Transverse colon (tissue), 4 donors: ENCODE results near the gene SLC51A. TPM values are rescaled to one million over a fixed set of nuclear protein-coding genes. Genes with fewer than 3 reads are reported as not detected.

Source experiments
- DNase-seq: peaks from one replicate; pipeline ENCODE4 v3.0.0-alpha.2; 2019
- H3K27ac ChIP-seq, 4 donors: fragments of 200-600 bp; sonication (generic); 2 replicates each; pipeline ENCODE4 v1.5.1; 2016 to 2018; ENCODE audit warnings: inconsistent platforms in 4 of 4
- H3K27me3 ChIP-seq: fragments of 200-600 bp; sonication (generic); 2 replicates; pipeline ENCODE4 v1.5.1; 2017; ENCODE audit warnings: inconsistent platforms
- H3K36me3 ChIP-seq, 4 donors: fragments of 200-600 bp; sonication (generic); 2 replicates each; pipeline ENCODE4 v1.5.1; 2017 to 2019; ENCODE audit warnings: inconsistent platforms in 4 of 4
- H3K4me1 ChIP-seq, 4 donors: fragments of 200-600 bp; sonication (generic); 2 replicates each; pipeline ENCODE4 v1.5.1; 2017 to 2020; ENCODE audit warnings: inconsistent platforms in 4 of 4
- H3K4me3 ChIP-seq, 4 donors: fragments of 200-600 bp; sonication (generic); 1 replicate in 1 of 4; 2 replicates in 3 of 4; pipeline versions ENCODE4 v1.5.1 to v1.6.1; 2017 to 2019; ENCODE audit warnings: inconsistent platforms in 4 of 4
- H3K9me3 ChIP-seq, 2 donors: fragments of 200-600 bp; sonication (generic); 2 replicates each; pipeline ENCODE4 v1.5.1; 2017 to 2019; ENCODE audit warnings: inconsistent platforms in 2 of 2
- EP300 ChIP-seq: sonication (generic); formaldehyde crosslinking; IDR thresholded peaks from one replicate; pipeline ENCODE4 v1.6.1; 2017; ENCODE audit warnings: antibody characterized with exemption, low read depth
- POLR2A ChIP-seq: fragments of 450-650 bp; IDR thresholded peaks from one replicate; pipeline ENCODE4 v1.6.1; 2016; ENCODE audit warnings: antibody characterized with exemption, mild to moderate bottlenecking, moderate library complexity
- POLR2AphosphoS5 ChIP-seq, 3 donors: sonication (generic); formaldehyde crosslinking; IDR thresholded peaks; one replicate each; pipeline ENCODE4 v1.6.1; 2016; ENCODE audit warnings: antibody characterized with exemption in 3 of 3
- WGBS, 2 donors: methylation state at CpG; one replicate each; pipeline ENCODE4 v1.1.5; 2018; ENCODE audit warnings: low coverage in 1 of 2; 5-methylcytosine and 5-hydroxymethylcytosine counted together
- in situ Hi-C, 4 donors: fragments of 200-750 bp; cut with MboI; loops; one replicate each; pipeline versions ENCODE4 v1.15.0 to v1.15.1; 2017; ENCODE audit warnings: low sequenced_read_pairs in 3 of 4, low pct_ligation_motif_present in 1 of 4, low pct_unique_long_range_greater_than_20kb in 1 of 4
- intact Hi-C: fragments of 100-400 bp; cut with DNase I; formaldehyde crosslinking; loops from one replicate; pipeline ENCODE4 v1.15.1; 2023; ENCODE audit warnings: low total_unique reads
- total RNA-seq, 4 donors: library from RNA; depleted of rRNA; stranded (reverse); fragments of >200 nt; gene quantifications; one replicate each; pipeline ENCODE4 v1.1.0, GENCODE V29; 2016
- TF ChIP-seq, protein P1 (sequence below), 5 experiments: fragments of 200-600 bp in 3 of 5; fragments of 450-650 bp in 2 of 5; sonication (generic) in 3 of 5; IDR thresholded peaks; 1 replicate in 2 of 5; 2 replicates in 3 of 5; pipeline ENCODE4 v1.5.1; 2016 to 2017; ENCODE audit warnings: antibody characterized with exemption in 5 of 5, inconsistent platforms in 3 of 5, mild to moderate bottlenecking in 2 of 5, moderate library complexity in 1 of 5

The SLC51A gene
- total RNA-seq, 4 donors from 2014 or later = 7.2 to 123 (median 40.5) TPM

DNA sequence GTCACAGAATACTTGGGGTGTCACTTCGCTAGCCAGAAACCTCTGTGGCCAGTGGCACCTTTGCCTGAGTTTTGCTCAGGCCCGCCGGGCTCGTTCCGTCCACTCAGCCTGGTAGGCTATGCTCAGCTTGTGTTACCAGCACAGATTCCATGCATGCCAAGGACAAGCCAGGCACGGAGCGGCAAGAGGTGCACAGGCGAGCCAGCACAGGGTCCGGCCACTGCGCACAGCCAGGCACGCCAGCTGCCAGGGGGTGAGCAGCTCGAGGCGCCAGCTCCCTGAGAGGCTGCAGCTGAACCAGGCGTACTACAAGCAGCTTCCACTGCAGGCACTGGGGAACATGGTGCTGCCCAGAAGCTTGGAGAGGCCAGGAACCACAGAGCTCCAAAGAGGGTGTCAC is 56.5 kb downstream of the SLC51A start:
- no peak for TF ChIP-seq POLR2A
- TF ChIP-seq, protein P1, sequence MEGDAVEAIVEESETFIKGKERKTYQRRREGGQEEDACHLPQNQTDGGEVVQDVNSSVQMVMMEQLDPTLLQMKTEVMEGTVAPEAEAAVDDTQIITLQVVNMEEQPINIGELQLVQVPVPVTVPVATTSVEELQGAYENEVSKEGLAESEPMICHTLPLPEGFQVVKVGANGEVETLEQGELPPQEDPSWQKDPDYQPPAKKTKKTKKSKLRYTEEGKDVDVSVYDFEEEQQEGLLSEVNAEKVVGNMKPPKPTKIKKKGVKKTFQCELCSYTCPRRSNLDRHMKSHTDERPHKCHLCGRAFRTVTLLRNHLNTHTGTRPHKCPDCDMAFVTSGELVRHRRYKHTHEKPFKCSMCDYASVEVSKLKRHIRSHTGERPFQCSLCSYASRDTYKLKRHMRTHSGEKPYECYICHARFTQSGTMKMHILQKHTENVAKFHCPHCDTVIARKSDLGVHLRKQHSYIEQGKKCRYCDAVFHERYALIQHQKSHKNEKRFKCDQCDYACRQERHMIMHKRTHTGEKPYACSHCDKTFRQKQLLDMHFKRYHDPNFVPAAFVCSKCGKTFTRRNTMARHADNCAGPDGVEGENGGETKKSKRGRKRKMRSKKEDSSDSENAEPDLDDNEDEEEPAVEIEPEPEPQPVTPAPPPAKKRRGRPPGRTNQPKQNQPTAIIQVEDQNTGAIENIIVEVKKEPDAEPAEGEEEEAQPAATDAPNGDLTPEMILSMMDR (IDR thresholded peaks at IDR 0.05) = no peak
- no peak for TF ChIP-seq POLR2AphosphoS5 (IDR thresholded peaks at IDR 0.05)
- TF ChIP-seq EP300 = no peak
- in situ Hi-C loops (loop anchor here in 2 of 4 donors (25.0 kb wide), 1 partner anchor 239 kb away; the partner anchor contains the start of genes RNF168 (in 2 of the 2) and SMCO1 (in 2 of the 2)), intact Hi-C loops (no loop called here)
- peaks cover 0 to 12% (median 2%) of the 10 kb centered on the region in 4 donors for H3K36me3 ChIP-seq
- no peak overlapping the region for H3K4me3 ChIP-seq
- H3K27me3 ChIP-seq = no peaks in the 10 kb centered on the region
- 83 to 98% methylated on average over 1 to 14 of the region's 14 CpGs for WGBS, 2 donors
- H3K4me1 ChIP-seq = peaks cover 0 to 13% (median 5%) of the 10 kb centered on the region in 4 donors
- H3K9me3 ChIP-seq = no peaks in the 10 kb centered on the region
- H3K27ac ChIP-seq = no peak overlapping the region
- DNase-seq = no peak

DNA sequence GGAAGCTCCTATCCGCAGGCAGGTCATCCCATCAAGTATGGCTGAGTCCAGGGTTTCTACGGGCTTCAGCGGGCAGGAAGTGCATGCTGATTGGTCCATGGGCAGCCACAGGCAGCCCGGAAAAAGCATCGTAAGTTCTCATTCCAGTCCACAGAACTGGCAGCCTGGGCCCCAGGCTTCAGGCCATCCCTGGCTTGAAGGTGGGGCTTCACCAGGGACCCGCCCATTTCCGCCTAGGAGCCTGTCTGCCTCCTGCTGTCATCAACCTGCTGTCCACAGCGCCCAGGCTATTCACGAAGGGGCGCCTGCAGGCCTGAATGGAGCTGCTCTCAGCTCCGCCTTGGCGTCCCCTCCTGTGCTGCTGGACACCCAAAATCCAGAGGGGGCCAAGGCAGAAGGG is 57.3 kb downstream of the SLC51A start:
- WGBS, 2 donors = 96% methylated on average over 8 of the region's 12 CpGs; no CpG with 5 or more reads in 1 of the 2 donors
- H3K27me3 ChIP-seq = no peaks in the 10 kb centered on the region
- in situ Hi-C loops (loop anchor here in 2 of 4 donors (25.0 kb wide), 1 partner anchor 239 kb away; the partner anchor contains the start of genes RNF168 (in 2 of the 2) and SMCO1 (in 2 of the 2)), intact Hi-C loops (no loop called here)
- H3K4me3 ChIP-seq = no peak overlapping the region
- no peaks in the 10 kb centered on the region for H3K9me3 ChIP-seq
- peak overlapping the region in 1 of 4 donors; percentile 4 for H3K27ac ChIP-seq
- H3K36me3 ChIP-seq = peaks cover 0 to 10% (median 2%) of the 10 kb centered on the region in 4 donors
- DNase-seq = no peak
- H3K4me1 ChIP-seq = peaks cover 0 to 11% (median 3%) of the 10 kb centered on the region in 4 donors
- TF ChIP-seq, protein P1 (IDR thresholded peaks at IDR 0.05) = no peak
- no peak for TF ChIP-seq EP300
- no peak for TF ChIP-seq POLR2A
- TF ChIP-seq POLR2AphosphoS5 (IDR thresholded peaks at IDR 0.05) = no peak

DNA sequence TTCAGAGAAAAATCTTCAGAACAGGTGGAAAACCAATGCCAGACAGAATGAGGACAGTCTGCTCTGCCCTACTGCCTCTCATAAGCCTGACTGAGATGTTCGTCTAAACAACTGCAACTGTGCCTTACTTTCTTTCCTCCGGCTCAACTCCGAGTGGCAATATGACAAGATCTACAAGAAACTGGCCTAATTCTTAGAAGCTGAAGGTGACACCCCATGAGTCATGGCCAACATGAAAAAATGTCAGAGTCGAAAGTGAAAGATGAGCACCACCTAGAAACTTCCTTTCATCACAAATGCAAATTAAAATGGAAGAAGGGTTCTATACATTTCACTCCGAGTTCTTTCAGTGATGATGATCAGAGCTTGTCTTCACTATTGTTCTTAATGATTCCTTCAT is 58.3 kb downstream of the SLC51A start:
- Histone ChIP-seq H3K9me3 (no peaks in the 10 kb centered on the region), H3K36me3 (peaks cover 0 to 6% (median 2%) of the 10 kb centered on the region in 4 donors), H3K4me1 (peaks cover 3 to 20% (median 8%) of the 10 kb centered on the region in 4 donors), H3K27me3 (no peaks in the 10 kb centered on the region), H3K4me3 (no peak overlapping the region), H3K27ac (peak overlapping the region in 2 of 4 donors; percentile 4 to 18)
- TF ChIP-seq POLR2AphosphoS5 (IDR thresholded peaks at IDR 0.05) = no peak
- no peak for TF ChIP-seq EP300
- TF ChIP-seq, protein P1 (IDR thresholded peaks at IDR 0.05) = no peak
- TF ChIP-seq POLR2A = no peak
- intact Hi-C loops (no loop called here), in situ Hi-C loops (loop anchor here in 2 of 4 donors (25.0 kb wide), 1 partner anchor 238 kb away; the partner anchor contains the start of genes RNF168 (in 2 of the 2) and SMCO1 (in 2 of the 2))
- WGBS, 2 donors = 83% methylated on average over 5 of the region's 5 CpGs; no CpG with 5 or more reads in 1 of the 2 donors
- DNase-seq = no peak

DNA sequence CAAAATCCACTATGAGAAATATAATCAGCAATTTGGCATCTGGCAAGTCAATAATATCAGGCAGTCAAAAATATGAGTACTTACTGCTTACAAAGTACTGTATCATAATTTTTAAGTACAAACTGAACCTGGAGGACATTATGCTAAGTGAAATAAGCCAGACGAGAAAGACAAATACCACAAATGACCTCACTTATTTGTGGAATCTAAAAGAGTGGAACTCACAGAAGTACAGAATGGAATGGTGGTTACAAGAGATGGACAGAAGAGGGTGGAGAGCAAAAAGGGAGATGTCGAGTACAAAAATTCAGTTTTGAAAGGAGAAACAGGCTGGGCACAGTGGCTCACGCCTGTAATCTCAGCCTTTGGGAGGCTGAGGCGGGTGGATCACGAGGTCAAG is 58.8 kb downstream of the SLC51A start:
- peaks cover 3 to 25% (median 9%) of the 10 kb centered on the region in 4 donors for H3K4me1 ChIP-seq
- no peak overlapping the region for H3K4me3 ChIP-seq
- no peaks in the 10 kb centered on the region for H3K9me3 ChIP-seq
- WGBS, 2 donors = 92% methylated on average over 4 to 5 of the region's 5 CpGs
- peaks cover 0 to 6% (median 2%) of the 10 kb centered on the region in 4 donors for H3K36me3 ChIP-seq
- intact Hi-C loops (no loop called here), in situ Hi-C loops (no loop called here)
- H3K27me3 ChIP-seq = no peaks in the 10 kb centered on the region
- TF ChIP-seq POLR2AphosphoS5 (IDR thresholded peaks at IDR 0.05) = no peak
- TF ChIP-seq EP300 = no peak
- TF ChIP-seq POLR2A = no peak
- H3K27ac ChIP-seq = no peak overlapping the region
- no peak for DNase-seq
